Fibroblast of villous mesenchyme (primary cell): ENCODE measurements around the gene MAP3K5. TPM values are rescaled to one million over a fixed set of nuclear protein-coding genes. Genes with fewer than 3 reads are reported as not detected.

Source experiments
- DNase-seq: peaks from one replicate; pipeline ENCODE4 v3.0.0-alpha.2; 2010; ENCODE audit warnings: low read depth
- H3K4me3 ChIP-seq: 2 replicates; pipeline ENCODE4 v1.5.1; 2011; ENCODE audit warnings: low read depth, mild to moderate bottlenecking, low read length
- total RNA-seq: library from RNA; depleted of rRNA; stranded (reverse); fragments of >200 nt; gene quantifications from 2 replicates; pipeline ENCODE4 v1.2.3, GENCODE V29; 2012
- TF ChIP-seq, protein P1 (sequence below): IDR thresholded peaks from 2 replicates; pipeline ENCODE4 v1.5.1; 2012; ENCODE audit warnings: low read depth, mild to moderate bottlenecking, low read length; ENCODE audit not compliant: insufficient read depth

Gene MAP3K5
- total RNA-seq, 1 donor = 84.6 TPM

DNA sequence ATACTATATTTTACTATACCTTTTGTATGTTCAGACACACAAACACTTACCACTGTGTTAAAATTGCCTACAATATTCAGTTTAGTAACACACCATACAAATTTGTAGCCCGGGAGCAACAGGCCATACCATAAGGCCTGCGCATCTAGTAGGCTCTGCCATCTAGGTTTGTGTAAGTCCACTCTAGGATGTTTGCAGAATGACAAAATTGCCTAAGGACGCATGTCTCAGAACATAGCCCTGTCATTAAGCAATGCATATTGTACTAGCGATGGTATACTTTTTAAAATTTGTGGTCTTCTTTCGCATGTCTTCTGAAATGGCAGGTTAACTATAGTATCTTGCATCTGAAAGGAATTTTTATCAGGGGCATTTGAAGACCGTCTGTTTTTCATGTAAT is 215.5 kb downstream of the MAP3K5 start:
- DNase-seq = no peak
- no peak overlapping the region for H3K4me3 ChIP-seq
- TF ChIP-seq, protein P1, sequence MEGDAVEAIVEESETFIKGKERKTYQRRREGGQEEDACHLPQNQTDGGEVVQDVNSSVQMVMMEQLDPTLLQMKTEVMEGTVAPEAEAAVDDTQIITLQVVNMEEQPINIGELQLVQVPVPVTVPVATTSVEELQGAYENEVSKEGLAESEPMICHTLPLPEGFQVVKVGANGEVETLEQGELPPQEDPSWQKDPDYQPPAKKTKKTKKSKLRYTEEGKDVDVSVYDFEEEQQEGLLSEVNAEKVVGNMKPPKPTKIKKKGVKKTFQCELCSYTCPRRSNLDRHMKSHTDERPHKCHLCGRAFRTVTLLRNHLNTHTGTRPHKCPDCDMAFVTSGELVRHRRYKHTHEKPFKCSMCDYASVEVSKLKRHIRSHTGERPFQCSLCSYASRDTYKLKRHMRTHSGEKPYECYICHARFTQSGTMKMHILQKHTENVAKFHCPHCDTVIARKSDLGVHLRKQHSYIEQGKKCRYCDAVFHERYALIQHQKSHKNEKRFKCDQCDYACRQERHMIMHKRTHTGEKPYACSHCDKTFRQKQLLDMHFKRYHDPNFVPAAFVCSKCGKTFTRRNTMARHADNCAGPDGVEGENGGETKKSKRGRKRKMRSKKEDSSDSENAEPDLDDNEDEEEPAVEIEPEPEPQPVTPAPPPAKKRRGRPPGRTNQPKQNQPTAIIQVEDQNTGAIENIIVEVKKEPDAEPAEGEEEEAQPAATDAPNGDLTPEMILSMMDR = no peak

DNA sequence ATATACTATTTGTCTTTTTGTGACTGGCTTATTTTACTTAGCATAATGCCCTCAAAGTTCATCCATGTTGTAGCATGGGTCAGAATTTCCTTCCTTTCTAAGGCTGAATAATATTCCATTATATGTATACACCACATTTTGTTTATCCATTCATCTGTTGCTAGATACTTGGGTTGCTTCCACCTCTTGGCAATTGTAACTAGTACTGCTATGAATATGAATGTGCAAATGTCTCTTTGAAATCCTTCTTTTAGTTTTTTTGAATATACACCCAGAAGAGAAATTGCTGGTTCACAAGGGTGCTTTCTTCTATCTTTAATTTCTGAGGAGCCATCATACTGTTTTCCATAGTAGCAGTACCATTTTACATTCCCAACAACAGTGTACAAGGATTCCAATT is 220.8 kb downstream of the MAP3K5 start:
- TF ChIP-seq, protein P1 = no peak
- no peak overlapping the region for H3K4me3 ChIP-seq
- DNase-seq = no peak

DNA sequence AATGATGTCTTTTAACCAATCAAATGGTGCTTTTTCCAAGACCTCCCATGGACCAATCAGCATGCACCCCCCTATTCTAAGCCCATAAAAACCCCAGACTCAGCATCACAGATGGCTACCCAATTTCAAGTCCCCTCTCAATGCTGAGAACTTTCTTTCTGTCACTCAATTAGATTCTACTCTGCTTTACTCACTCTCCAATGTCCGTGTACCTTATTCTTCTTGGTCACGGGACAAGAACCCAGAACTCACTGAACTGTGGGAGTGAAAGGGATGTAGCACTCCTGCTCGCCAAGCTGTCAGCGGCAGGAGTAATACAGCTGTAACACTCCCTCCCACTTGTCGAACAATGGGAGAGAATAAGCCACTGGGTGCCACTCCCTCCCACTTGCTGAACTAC is 221.2 kb downstream of the MAP3K5 start:
- DNase-seq = no peak
- no peak overlapping the region for H3K4me3 ChIP-seq
- TF ChIP-seq, protein P1 = no peak

DNA sequence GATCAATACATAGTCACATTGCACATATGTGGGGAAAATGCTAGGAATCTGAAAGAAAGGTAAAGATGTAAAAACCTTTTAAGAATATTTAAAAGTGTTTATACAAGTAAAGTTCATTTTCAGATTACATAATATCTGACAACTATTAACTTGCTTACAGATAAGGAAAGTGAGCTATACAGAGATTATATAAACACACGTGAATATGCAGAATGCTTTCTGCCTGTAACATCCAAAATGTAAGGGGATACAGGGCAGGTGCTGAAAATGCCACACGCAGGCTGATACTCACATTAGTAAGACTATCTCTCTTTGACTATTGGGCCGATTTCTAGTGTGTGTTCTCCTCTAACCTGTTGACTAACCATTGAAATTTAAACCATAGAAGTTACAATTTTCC is 224.1 kb downstream of the MAP3K5 start:
- TF ChIP-seq, protein P1 = no peak
- H3K4me3 ChIP-seq = no peak overlapping the region
- no peak for DNase-seq

DNA sequence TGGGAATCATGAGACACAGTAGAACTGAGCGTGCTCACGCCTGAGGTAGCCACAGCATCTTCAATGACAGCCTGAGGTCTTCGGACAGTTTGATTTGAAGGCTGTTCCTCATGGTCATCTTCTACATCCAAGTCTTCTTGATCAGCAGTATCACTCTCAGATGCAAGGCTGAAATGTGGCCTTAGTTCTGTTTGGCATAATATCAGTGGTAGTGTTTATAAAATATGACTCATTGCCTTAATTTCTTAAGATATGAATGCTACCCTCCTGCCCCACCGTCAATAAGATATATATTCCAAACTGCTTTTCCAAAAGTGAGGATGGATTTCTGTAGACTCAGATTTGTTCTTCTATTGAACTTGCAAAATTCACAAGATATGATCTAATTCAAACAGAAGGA is 224.6 kb downstream of the MAP3K5 start:
- H3K4me3 ChIP-seq = no peak overlapping the region
- no peak for DNase-seq
- TF ChIP-seq, protein P1 = no peak

DNA sequence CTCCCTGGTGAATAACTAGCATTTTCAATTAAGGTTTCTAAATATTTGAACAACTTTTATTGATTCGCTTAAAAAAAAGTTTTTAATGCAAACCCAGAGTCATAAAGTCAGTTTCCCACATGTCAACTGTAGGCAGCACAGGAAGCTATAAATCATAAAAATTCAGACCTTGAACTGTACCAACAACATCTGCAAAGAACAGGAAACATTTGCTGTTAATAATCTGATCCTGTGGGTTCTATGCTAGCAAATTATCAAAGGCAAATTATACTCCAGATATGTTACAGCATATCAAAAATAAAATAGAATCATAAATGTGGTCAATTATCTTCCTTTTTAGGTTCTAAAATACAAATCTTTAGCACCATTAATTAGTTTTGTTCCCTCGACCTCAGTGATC is 225.4 kb downstream of the MAP3K5 start:
- no peak overlapping the region for H3K4me3 ChIP-seq

DNA sequence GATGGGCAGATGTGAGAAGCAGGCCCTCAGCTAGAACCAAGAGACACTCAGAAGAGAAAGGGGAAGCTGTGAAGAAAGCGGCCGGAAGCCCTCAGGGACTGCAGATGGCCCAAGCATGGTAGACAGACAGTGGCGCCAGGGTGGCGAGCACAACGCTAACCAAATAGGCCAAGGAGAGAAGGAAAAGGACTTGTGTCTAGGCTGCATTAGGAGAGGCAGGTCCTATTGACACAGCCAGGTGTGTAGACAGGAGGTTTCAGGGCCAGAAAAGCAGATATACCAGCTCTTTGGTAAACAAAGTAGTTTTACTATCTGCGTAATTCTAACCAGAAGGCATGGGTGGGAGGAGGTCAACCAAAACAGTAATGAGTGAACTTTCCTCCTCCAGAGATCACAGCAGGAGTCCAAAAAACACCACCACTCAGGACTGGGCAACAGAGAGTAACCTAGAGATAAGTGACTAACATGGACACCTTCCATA is 226.2 kb downstream of the MAP3K5 start:
- no peak overlapping the region for H3K4me3 ChIP-seq
- TF ChIP-seq, protein P1 = no peak
- DNase-seq = no peak

More for the DNA sequence above, 225.4 kb downstream of the MAP3K5 start:
- no peak for DNase-seq
- TF ChIP-seq, protein P1 = no peak
